CD4-positive, alpha-beta T cell treated with Interleukin-4 for 1 hour (primary cell): Measurements from ENCODE around the gene RGS10.
"Not testable (repeated sequence)": the region's sequence is repeated elsewhere in the genome, so short reads cannot be mapped to it uniquely, and the experiment has no call there.

Source experiments
- DNase-seq, 2 donors: peaks; one replicate each; pipeline ENCODE4 v3.0.0-alpha.2; 2020 to 2022

Gene RGS10

GRCh38 chr10:119538632-119539358, 3.7 kb downstream of the RGS10 start:
- DNase-seq: peak in 1 of 2 donors; percentile 16

- no peak for DNase-seq
These were observed 4.4 kb downstream of the RGS10 start for GRCh38 chr10:119537953-119538630.

GRCh38 chr10:119536508-119537025, 6.0 kb downstream of the RGS10 start:
- DNase-seq: no peak

GRCh38 chr10:119535837-119536507, 6.5 kb downstream of the RGS10 start:
- DNase-seq: no peak

GRCh38 chr10:119535305-119535704, 7.2 kb downstream of the RGS10 start:
- no peak for DNase-seq

GRCh38 chr10:119533473-119533872, 9.0 kb downstream of the RGS10 start:
- no peak for DNase-seq

- not testable (repeated sequence) for DNase-seq
These were observed 9.7 kb downstream of the RGS10 start for GRCh38 chr10:119532791-119533190.

- DNase-seq: not testable (repeated sequence)
These were observed 10.3 kb downstream of the RGS10 start for GRCh38 chr10:119532251-119532650.

GRCh38 chr10:119531067-119531466, 11.5 kb downstream of the RGS10 start:
- DNase-seq: no peak

GRCh38 chr10:119528663-119529237, 13.8 kb downstream of the RGS10 start:
- not testable (repeated sequence) for DNase-seq

GRCh38 chr10:119526621-119527592, 15.6 kb downstream of the RGS10 start:
- no peak for DNase-seq

- no peak for DNase-seq
These were observed 16.4 kb downstream of the RGS10 start for GRCh38 chr10:119526149-119526548.

- no peak for DNase-seq
These were observed 17.4 kb downstream of the RGS10 start for GRCh38 chr10:119525116-119525515.

GRCh38 chr10:119524720-119525070, 17.8 kb downstream of the RGS10 start:
- DNase-seq: no peak

GRCh38 chr10:119523895-119524719, 18.4 kb downstream of the RGS10 start:
- DNase-seq: no peak

- no peak for DNase-seq
These were observed 19.6 kb downstream of the RGS10 start for GRCh38 chr10:119522747-119523426.

GRCh38 chr10:119521443-119522204, 20.9 kb downstream of the RGS10 start:
- DNase-seq: no peak

GRCh38 chr10:119520283-119520682, 22.2 kb downstream of the RGS10 start:
- no peak for DNase-seq

- DNase-seq: no peak
These were observed 23.6 kb downstream of the RGS10 start for GRCh38 chr10:119518936-119519335.

- no peak for DNase-seq
These were observed 24.3 kb downstream of the RGS10 start for GRCh38 chr10:119518176-119518575.
